Activated CD8-positive, alpha-beta memory T cell treated with anti-CD3 and anti-CD28 coated beads, Interleukin-2, amount 50 U/mL, for 1 hour (primary cell): Measurements from ENCODE around the gene ADGRG6.
"Not testable (repeated sequence)": the region's sequence is repeated elsewhere in the genome, so short reads cannot be mapped to it uniquely, and the experiment has no call there.

Experiments
- DNase-seq: peaks from one replicate; pipeline ENCODE4 v3.0.0-alpha.2; 2020; ENCODE audit errors: extremely low read depth

Gene ADGRG6

DNA sequence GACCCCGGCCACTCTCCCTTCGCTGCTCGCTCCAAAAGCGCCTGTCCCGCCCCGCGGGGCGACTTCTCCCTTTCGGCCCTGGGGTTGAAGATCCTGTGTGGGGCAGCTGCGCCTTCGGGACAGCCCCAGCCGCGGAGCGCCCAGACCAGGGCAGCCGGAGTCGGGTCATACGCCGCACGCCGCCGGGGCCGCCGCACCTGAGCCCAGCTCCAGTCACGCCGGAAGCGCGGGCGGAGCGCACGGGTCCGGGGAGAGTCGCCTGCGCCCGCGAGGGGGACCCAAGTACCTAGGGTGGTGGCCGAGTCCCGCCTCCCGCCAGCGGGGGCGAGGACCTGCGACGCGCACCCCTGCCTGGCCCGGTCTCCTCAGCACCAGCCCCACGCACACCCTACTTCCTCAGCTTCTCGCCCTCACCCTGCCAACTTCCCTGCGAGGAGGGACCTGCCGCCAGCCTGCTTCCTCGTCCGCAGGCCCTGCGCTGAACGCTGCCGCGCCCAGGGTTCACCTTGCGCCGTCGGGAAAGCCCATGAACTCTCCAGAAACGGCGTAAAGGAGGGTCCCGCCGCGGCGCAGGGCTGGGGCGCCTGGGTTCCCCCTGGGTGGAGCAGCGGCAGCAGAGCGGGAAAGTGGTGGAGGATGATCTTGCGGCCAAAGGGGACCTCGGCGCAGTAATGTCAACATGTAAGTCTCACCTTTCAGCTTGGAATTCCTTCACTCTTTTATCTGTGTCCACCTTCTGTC is at the start of gene ADGRG6:
TSS of gene ADGRG6 (plus strand) at position 357 of the 741 bp plus-strand sequence. CDS start at position 680, 323 bp downstream.
- no peak for DNase-seq

DNA sequence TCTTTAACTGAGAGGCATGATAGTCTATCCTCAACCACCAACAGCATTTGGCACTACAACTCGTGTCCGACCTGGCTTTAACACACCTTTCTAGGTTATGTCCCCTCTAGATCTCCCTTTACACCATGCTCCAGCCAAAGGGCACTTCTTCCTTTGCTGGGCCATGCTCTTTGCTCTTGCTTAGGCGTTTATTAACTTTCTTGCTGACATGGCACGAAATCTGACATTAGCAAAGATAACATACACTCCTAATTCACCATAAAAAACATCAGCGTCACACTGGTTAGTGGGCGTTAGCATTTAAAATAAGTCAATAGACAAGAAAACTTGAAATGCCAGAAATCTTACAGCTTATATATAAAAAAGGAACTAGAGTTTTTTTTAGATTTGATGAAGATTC is 47.3 kb upstream of the ADGRG6 start:
- DNase-seq = no peak

- DNase-seq = no peak
Measured at GRCh38 chr6:142255785-142256184, 46.0 kb upstream of the ADGRG6 start.

- no peak for DNase-seq
Measured at GRCh38 chr6:142258305-142258704, 43.5 kb upstream of the ADGRG6 start.

DNA sequence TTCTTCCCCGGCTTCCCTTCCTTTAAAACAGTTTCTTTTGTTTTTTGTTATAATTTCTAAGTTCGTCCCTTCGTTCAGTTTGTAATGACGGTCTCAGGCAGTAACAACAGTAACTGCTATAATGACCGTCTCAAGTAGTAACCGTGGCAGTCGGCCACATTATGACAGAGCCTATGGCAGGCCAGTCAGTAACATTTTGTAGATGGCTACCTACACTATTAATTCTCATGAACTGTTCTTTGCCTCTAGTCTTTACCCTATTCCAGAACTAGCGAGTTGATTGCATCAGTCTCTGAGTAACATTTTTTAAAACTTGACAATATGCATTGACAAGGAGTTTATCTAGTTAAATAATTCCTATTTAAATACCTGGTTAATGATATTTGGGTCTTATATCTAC is 43.0 kb upstream of the ADGRG6 start:
- DNase-seq = no peak

- DNase-seq = no peak
Measured at GRCh38 chr6:142260748-142261147, 41.1 kb upstream of the ADGRG6 start.

- DNase-seq = no peak
Measured at GRCh38 chr6:142262231-142262630, 39.6 kb upstream of the ADGRG6 start.

DNA sequence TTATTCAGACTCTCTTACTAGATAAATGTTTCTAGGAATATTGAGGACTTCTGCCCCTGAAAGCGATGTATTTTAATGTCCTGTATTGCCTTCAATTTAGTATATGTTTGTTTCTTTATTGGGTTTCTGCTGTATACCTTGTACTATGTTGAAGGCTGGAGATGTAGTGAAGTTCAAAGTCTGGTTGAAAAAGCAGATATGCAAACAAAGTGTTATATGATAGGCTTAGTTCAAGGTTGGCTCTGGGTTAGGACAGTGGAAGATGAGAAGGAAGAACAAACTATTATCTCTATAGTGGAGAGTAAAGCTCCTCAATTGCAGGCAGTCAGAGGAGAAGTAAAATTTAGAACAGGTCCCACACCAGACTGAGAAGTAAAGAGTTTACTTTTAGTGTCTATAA is 36.3 kb upstream of the ADGRG6 start:
- no peak for DNase-seq

DNA sequence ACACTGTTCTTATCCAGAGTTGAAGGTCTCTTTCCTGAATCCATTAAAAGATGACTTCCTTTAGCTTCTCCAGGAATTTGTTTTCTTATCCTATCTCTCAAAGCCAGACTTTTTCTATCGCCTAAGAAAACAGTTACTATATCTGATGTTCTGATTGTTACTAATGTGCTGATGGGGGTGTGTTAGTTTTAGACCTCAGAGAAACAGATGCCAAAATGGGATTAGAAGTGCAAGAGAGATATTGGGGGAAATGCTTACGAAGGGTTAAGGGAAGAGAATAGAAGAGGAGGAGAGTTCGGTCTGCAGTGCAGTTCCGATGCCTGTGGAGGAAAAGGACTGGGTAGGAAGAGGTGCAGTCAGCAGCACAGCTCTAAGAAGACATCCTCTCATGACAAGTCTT is 35.7 kb upstream of the ADGRG6 start:
- DNase-seq = no peak

DNA sequence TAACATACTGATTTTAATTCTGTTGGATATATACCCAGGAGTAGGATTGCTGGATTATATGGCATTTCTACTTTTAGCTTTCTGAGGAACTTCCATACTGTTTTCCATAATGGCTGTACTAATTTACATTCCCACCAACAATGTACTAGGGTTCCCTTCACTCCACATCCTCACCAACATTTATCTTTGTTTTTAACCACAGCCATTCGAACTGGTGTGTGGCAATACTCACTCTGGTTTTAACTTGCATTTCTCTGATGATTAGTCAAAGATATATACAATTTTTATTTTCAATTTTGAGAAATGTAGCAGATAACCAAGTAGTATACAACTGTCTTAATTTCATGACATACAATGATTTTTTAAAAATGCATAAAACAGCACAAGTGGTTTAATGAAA is 30.3 kb upstream of the ADGRG6 start:
- no peak for DNase-seq

- DNase-seq = no peak
Measured at GRCh38 chr6:142274656-142275055, 27.2 kb upstream of the ADGRG6 start.

DNA sequence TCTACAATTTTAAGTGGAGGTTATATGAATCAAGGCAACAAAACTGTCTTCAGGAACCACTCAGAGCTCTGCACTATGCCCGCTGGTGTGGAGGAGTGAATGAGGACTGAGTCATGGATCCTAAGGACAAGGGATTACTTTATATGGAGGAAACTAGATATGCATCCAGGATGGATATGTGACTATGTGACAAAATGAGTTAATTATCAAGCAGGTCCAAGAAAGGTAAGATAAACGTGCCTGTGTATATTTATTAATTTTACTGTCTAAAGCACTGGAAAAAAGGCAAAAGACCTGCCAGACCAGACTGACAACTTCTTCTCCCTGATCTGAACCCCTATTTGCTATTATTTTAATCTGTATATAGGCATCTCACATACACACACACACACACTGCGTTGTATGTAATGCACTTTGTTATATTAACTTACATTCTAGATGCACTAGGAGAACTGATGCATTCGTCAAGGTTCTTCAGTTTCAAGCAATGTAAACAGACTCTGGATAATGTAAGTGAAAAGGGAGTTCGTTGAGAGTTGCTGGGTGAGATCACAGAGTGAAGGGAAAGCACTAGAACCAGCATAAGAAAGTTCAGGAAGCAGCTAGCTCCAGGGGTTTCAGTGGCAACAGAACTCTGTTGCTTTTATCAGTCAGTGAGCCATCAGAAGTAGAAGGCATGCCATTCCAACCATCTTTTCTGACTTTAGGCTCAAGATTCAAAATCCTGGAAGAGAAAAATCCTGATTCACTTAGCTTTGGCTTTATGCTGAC is 26.4 kb upstream of the ADGRG6 start:
- DNase-seq = no peak

DNA sequence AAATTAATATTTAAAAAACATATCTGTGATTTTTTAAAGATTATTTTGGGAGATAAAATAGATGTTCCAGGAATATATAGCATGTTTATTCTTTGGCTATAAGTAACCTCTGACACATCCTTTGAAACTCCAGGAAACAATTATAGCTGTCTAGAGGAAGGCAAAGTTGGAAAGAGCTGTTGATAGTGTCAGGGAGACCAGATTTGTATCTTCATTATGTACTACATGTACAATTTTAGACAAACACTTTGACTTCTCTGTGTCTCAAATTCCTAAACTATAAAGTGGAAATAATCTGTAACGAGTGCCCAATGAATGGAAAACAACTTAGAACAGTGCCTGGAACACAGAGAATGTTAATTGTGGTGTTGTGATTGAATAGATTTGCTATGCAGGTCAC is 25.6 kb upstream of the ADGRG6 start:
- no peak for DNase-seq

GRCh38 chr6:142279350-142280180 is 22.2 kb upstream of the ADGRG6 start:
- DNase-seq = no peak

GRCh38 chr6:142280265-142280664 is 21.5 kb upstream of the ADGRG6 start:
- DNase-seq = no peak

DNA sequence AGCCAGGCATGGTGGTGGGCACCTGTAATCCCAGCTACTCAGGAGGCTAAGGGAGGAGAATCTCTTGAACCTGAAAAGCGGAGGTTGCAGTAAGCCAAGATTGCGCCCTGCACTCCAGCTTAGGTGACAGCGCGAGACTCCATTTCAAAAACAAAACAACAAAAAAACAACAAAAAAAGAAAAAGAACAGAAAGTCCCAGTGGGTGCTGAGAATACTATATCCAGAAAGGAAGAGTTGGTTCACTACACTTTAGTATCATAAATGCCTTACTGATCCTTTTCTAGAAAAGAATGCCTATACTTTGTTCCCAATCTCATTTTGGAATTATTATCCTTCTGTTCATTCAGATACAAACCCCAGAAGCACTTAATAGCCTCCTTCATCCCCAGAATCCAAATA is 20.9 kb upstream of the ADGRG6 start:
- no peak for DNase-seq

DNA sequence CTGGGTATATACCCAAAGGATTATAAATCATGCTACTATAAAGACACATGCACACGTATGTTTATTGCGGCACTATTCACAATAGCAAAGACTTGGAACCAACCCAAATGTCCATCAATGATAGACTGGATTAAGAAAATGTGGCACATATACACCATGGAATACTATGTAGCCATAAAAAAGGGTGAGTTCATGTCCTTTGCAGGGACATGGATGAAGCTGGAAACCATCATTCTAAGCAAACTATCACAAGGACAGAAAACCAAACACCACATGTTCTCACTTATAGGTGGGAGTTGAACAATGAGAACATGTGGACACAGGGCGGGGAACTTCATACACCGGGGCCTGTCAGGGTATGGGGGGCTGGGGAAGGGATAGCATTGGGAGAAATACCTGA is 18.7 kb upstream of the ADGRG6 start:
- not testable (repeated sequence) for DNase-seq

- no peak for DNase-seq
Measured at GRCh38 chr6:142284419-142284818, 17.4 kb upstream of the ADGRG6 start.

DNA sequence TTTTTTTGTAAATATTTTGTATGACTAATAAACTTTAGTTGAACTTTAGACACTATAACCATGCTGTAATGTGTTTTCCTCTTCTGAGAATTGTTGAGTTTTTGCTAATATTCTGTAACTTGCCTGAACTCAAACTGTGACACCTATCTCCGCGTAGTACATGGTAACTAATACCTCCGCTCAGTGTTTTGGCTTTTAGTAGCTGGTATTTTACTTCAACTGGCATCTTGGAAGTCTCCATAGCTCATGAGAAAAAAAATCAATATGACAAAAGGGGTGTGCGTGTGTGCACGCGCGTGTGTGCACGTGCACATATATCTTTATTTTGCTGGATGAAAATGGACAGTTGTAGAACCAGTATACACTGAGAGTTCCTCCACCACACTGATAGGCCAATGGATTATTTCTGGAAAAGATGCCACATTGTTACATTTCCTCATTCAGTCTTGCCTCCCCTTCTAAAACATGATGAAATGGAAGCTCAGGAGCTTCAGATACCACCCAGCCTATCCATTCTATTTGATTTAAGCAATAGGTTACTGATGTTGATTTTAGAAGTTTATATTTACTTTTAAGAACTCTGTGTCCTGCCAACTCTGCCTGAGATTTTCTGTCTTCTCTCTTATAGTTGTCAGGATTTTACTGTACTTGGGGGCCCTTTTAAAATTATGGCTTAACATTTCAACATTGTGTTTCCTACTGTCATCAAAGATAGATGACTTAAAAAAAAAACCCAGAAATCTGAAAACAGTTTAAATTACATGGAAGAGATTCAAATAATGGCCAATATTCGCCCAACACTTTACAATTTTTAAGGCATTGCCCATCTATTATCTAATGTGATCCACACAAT is 16.3 kb upstream of the ADGRG6 start:
- DNase-seq = no peak

DNA sequence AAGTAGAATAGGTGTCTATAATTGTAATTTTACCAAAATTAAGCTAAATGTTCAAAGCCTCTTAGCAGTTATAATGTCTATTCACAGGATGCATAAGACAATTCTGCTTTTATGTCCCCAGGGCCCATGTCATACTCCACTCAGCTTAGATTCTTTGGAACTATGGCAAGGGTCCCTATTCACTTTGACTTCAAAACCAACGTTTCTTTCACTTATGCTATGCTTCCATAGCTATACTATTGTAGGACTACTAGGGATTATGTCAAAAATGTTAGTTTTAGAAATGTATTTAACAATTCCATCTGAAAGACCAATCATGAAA is 15.8 kb upstream of the ADGRG6 start:
- DNase-seq = no peak

- no peak for DNase-seq
Measured at GRCh38 chr6:142289687-142290086, 12.1 kb upstream of the ADGRG6 start.

- no peak for DNase-seq
Measured at GRCh38 chr6:142290851-142291250, 11.0 kb upstream of the ADGRG6 start.
